22Rv1 (cell line): Measurements from ENCODE around the gene PLXNB2.

ENCODE experiments used
- H3K27ac ChIP-seq: fragments of 450-650 bp; 2 replicates; pipeline ENCODE4 v1.5.1; 2017
- ZFX ChIP-seq: fragments of 450-650 bp; IDR thresholded peaks from 2 replicates; pipeline ENCODE4 v1.6.1; 2017; ENCODE audit warnings: antibody characterized with exemption, borderline replicate concordance
- TF ChIP-seq, protein P1 (sequence below): fragments of 450-650 bp; IDR thresholded peaks from 2 replicates; pipeline ENCODE4 v1.5.1; 2017; ENCODE audit warnings: mild to moderate bottlenecking

The PLXNB2 gene, protein sequence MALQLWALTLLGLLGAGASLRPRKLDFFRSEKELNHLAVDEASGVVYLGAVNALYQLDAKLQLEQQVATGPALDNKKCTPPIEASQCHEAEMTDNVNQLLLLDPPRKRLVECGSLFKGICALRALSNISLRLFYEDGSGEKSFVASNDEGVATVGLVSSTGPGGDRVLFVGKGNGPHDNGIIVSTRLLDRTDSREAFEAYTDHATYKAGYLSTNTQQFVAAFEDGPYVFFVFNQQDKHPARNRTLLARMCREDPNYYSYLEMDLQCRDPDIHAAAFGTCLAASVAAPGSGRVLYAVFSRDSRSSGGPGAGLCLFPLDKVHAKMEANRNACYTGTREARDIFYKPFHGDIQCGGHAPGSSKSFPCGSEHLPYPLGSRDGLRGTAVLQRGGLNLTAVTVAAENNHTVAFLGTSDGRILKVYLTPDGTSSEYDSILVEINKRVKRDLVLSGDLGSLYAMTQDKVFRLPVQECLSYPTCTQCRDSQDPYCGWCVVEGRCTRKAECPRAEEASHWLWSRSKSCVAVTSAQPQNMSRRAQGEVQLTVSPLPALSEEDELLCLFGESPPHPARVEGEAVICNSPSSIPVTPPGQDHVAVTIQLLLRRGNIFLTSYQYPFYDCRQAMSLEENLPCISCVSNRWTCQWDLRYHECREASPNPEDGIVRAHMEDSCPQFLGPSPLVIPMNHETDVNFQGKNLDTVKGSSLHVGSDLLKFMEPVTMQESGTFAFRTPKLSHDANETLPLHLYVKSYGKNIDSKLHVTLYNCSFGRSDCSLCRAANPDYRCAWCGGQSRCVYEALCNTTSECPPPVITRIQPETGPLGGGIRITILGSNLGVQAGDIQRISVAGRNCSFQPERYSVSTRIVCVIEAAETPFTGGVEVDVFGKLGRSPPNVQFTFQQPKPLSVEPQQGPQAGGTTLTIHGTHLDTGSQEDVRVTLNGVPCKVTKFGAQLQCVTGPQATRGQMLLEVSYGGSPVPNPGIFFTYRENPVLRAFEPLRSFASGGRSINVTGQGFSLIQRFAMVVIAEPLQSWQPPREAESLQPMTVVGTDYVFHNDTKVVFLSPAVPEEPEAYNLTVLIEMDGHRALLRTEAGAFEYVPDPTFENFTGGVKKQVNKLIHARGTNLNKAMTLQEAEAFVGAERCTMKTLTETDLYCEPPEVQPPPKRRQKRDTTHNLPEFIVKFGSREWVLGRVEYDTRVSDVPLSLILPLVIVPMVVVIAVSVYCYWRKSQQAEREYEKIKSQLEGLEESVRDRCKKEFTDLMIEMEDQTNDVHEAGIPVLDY (N-terminal part only)

DNA sequence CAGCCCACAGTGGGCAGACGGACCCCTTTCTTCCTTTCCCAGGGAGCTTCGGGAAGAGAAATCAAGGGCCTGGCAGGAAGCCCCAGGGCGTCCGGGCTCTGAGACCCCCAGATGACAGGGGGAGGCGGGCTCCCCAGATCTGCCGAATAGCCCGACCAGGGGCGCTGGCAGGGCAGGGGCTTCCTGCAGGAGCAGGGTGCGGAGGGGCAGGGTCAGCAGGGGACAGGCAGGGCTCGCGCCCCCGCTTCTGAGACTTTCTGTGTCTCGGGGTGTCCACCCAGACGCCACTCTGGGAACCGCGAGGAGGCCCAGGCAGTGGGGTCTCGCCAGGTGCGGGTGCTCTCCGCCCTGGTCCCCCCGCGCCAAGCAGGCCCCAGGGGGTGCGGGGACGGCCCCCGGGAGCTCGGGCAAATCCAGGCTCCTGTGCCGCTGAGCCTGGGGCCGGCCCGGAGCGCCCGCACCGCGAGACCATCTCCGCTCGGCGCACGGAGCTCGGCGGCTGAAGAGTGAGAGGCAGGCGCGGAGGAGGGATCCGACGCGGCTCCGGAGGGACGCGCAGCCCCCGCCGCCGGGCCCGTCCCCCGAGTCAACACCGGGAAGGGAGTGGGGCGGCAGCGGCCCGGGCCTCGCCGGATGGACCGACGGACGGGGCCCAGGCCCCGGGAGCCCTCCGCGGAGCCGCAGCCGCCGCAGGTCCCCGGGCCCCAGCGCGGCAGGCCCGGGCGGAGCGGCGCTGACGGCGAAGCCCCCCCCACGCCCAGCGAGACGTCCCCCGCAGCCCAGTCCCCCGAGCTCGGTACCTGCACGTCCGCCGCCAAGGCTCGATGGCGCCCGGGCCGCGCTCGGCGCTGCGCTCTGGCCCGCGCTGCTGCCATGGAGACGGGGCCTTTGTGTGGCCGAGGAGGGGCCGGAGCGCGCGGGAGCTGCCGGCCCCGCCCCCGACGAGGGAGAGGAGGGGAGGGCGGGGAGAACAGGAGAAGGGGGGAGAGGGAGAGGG, at the start of gene PLXNB2:
Gene PLXNB2 (minus strand): TSS at position 894 of the 997 bp plus-strand sequence. CDS start 17,062 bp downstream, outside the sequence.
- TF ChIP-seq ZFX: no peak
- TF ChIP-seq, protein P1, sequence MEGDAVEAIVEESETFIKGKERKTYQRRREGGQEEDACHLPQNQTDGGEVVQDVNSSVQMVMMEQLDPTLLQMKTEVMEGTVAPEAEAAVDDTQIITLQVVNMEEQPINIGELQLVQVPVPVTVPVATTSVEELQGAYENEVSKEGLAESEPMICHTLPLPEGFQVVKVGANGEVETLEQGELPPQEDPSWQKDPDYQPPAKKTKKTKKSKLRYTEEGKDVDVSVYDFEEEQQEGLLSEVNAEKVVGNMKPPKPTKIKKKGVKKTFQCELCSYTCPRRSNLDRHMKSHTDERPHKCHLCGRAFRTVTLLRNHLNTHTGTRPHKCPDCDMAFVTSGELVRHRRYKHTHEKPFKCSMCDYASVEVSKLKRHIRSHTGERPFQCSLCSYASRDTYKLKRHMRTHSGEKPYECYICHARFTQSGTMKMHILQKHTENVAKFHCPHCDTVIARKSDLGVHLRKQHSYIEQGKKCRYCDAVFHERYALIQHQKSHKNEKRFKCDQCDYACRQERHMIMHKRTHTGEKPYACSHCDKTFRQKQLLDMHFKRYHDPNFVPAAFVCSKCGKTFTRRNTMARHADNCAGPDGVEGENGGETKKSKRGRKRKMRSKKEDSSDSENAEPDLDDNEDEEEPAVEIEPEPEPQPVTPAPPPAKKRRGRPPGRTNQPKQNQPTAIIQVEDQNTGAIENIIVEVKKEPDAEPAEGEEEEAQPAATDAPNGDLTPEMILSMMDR: no peak
- H3K27ac ChIP-seq: peak within 1 kb of the TSS; percentile 95

DNA sequence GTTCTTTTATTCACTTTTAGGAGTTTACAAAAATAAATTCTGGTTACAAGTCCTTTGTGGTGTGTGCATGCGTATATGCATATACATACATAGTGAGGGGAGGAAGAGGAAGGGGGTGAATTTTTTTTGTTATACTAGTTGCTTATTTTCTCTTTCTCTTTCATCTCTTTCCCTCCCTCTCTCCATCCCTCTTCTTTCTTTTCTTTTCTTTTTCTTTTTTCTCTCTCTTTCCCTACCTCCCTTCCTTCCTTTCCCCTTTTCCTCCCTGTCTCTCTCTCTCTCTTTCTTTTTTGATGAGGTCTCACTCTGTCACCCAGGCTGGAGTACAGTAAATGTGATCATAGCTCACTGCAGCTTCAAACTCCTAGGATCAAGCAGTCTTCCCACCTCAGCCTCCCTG, 49.8 kb upstream of the PLXNB2 start:
- H3K27ac ChIP-seq: no peak overlapping the region
- TF ChIP-seq, protein P1: no peak
- no peak for TF ChIP-seq ZFX

DNA sequence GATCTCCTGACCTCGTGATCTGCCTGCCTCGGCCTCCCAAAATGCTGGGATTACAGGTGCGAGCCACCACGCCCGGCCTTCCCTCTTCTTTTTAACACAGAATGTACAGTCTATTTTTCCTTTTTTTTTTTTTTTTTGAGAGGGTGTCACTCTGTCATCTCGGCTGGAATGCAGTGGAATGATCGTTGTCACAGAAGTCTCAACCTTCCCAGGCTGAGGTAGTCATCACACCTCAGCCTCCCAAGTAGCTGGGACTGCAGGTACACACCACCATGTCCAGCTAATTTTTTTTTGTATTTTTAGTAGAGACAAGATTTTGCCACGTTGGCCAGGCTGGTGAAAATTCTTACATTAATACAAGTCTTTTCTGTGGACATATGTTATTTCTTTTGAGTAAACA, 48.7 kb upstream of the PLXNB2 start:
- no peak overlapping the region for H3K27ac ChIP-seq
- no peak for TF ChIP-seq ZFX
- TF ChIP-seq, protein P1: no peak

DNA sequence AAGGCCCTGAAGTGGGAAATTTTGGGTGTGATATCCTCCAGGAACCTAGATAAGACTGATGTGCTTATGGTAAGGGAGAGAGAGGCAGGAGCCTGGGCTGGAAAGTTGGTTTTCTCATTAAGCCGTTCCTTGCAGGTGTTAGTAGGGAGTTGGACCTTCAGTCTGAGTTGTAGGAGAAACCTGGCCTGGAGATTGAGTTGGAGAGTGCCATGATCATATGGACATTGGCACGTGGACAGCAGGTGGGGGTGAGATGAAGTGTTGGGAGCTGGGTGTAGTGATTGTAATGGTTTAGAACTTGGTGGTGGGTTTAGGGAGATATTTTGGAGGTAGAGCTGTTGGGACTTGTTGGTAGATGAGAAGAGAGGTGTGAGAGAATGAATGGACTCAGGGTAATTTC, 40.6 kb upstream of the PLXNB2 start:
- peak overlapping the region; percentile 21; the same call in 1 of the 2 replicates for H3K27ac ChIP-seq
- TF ChIP-seq, protein P1: no peak
- no peak for TF ChIP-seq ZFX

DNA sequence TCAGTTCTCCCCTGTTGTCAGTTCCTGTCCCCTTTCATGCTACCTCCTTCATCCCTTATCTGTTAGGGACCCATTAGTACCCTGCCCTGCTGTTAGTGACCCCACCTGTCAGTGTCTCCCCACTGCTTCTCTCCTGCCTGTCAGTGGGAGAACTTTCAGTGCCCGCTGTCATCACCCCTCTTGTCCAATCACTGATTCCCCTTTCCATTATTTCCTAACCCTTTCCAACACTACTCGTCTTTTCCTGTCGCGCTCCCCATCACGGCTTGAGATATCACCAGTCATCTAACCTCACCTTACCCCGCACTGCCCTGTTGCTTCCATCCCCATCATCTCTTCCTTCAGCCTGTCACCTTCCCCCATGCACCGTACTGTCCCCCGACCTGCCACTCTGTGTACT, 39.7 kb upstream of the PLXNB2 start:
- TF ChIP-seq, protein P1: no peak
- TF ChIP-seq ZFX: no peak
- H3K27ac ChIP-seq: peak overlapping the region; percentile 21; the same call in 1 of the 2 replicates

DNA sequence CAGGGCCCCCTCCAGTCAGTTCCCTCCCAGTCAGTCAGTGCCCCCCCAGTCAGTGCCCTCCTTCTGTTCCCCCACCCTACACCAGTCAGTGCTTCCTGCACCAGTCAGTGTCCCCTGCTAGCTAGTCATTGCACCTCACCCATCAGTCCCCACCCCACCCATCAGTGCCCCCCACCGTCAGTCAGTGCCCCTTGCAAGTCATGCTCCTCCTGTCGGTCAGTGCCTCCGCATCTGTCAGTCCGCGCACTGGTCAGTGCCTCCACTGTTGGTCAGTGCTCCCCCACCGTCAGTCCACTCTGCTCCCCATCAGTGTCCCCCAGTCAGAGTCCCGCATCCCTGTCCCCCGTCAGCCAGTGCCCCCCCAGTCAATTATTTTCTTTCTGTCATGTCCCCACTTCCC, 39.0 kb upstream of the PLXNB2 start:
- TF ChIP-seq ZFX: no peak
- TF ChIP-seq, protein P1: no peak
- H3K27ac ChIP-seq: no peak overlapping the region
